A673 (cell line): Measurements from ENCODE around the gene MAML3. TPM values are rescaled to one million over a fixed set of nuclear protein-coding genes. Genes with fewer than 3 reads are reported as not detected.

Source experiments
- BruUV-seq: library from RNA; stranded (reverse); fragments of 400-500 nt; replicated peaks from 2 replicates; lab custom pipeline; 2021; lab: Mats Ljungman, UMichigan
- CTCF ChIA-PET: fragments of 300-600 bp; sonication (Branson Sonifier 250); formaldehyde crosslinking; loops from one replicate; lab custom pipeline; 2022; ENCODE audit warnings: antibody characterized with exemption; lab: Charles Lee
- POLR2A ChIA-PET: fragments of 300-600 bp; sonication (Branson Sonifier 250); formaldehyde crosslinking; loops from one replicate; lab custom pipeline; 2022; ENCODE audit warnings: antibody characterized with exemption; ENCODE audit not compliant: low non-redundant PET; lab: Charles Lee
- DNase-seq: peaks from one replicate; pipeline ENCODE4 v3.0.0-alpha.2; 2015; ENCODE audit warnings: low spot score
- H3K27ac ChIP-seq: fragments of 200-600 bp; sonication (generic); 2 replicates; pipeline ENCODE4 v1.5.1; 2016; ENCODE audit warnings: mixed run types, low read depth, mild to moderate bottlenecking, mixed read lengths, antibody characterized with exemption, low read length; ENCODE audit not compliant: poor library complexity, severe bottlenecking
- H3K27me3 ChIP-seq: fragments of 200-600 bp; sonication (generic); replicated peaks from 2 replicates; pipeline ENCODE4 v1.6.1; 2017; ENCODE audit warnings: mixed run types, low read depth, mild to moderate bottlenecking, mixed read lengths, antibody characterized with exemption, low read length; ENCODE audit not compliant: insufficient read depth, poor library complexity
- H3K36me3 ChIP-seq: fragments of 200-600 bp; sonication (generic); 2 replicates; pipeline ENCODE4 v1.6.1; 2016; ENCODE audit warnings: mixed run types, mild to moderate bottlenecking, mixed read lengths, antibody characterized with exemption, low read length; ENCODE audit not compliant: insufficient read depth, poor library complexity, severe bottlenecking
- H3K4me1 ChIP-seq: fragments of 200-600 bp; sonication (generic); 2 replicates; pipeline ENCODE4 v1.6.1; 2017; ENCODE audit warnings: mixed run types, mild to moderate bottlenecking, mixed read lengths, antibody characterized with exemption, low read length; ENCODE audit not compliant: insufficient read depth, poor library complexity, severe bottlenecking
- H3K4me3 ChIP-seq: fragments of 200-600 bp; sonication (generic); 2 replicates; pipeline ENCODE4 v1.5.1; 2016; ENCODE audit warnings: low read depth, mixed run types, mild to moderate bottlenecking, mixed read lengths, low read length; ENCODE audit not compliant: poor library complexity, severe bottlenecking
- H3K9me3 ChIP-seq: fragments of 200-600 bp; sonication (generic); 2 replicates; pipeline ENCODE4 v1.6.1; 2016; ENCODE audit warnings: mixed run types, low read depth, mild to moderate bottlenecking, mixed read lengths, antibody characterized with exemption, low read length; ENCODE audit not compliant: poor library complexity, severe bottlenecking
- EZH2 ChIP-seq: fragments of 200-600 bp; sonication (generic); IDR thresholded peaks from 2 replicates; pipeline ENCODE4 v1.6.1; 2017; ENCODE audit warnings: borderline replicate concordance, low read depth, mild to moderate bottlenecking, mixed read lengths, antibody characterized with exemption, low read length; ENCODE audit not compliant: poor library complexity, severe bottlenecking
- intact Hi-C: fragments of 100-400 bp; cut with micrococcal nuclease; formaldehyde crosslinking; loops from one replicate; pipeline ENCODE4 v1.10.0; 2022; ENCODE audit not compliant: unreplicated experiment
- total RNA-seq: library from RNA; stranded (reverse); gene quantifications from 2 replicates; pipeline ENCODE4 v1.2.3, GENCODE V29; 2021
- TF ChIP-seq, protein P1 (sequence below): fragments of 300-800, 200-600 bp; sonication (generic); conservative IDR thresholded peaks from 2 replicates; pipeline ENCODE4 v1.5.1; 2017; ENCODE audit warnings: low read depth, mild to moderate bottlenecking, antibody characterized with exemption, low read length, moderate library complexity, mixed read lengths

The MAML3 gene
- total RNA-seq, 1 experiment from 2014 or later = 3.7 TPM

DNA sequence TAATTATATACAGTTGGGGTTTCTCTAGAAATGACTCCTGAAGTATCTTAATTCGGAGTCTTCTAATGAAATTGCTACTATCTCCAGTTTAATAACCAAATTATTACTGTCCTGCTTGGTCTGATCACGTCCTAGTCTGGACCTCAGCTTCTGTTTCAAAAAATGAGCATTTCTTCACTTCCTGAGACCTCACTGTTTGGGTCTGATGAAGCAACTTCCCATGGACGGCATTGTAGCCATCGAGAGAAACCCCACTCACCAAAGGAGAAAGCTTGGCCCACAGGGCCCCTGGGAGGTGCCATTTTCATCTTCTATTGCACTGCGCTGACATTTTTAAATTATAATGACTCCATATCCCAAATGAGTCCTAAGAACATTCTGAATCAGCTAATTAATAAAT lies 310.3 kb downstream of the MAML3 start:
- no TSS peak for BruUV-seq
- no peak overlapping the region for H3K4me3 ChIP-seq
- peaks cover under 1% of the 10 kb centered on the region for H3K4me1 ChIP-seq
- intact Hi-C loops = no loop called here
- TF ChIP-seq, protein P1, sequence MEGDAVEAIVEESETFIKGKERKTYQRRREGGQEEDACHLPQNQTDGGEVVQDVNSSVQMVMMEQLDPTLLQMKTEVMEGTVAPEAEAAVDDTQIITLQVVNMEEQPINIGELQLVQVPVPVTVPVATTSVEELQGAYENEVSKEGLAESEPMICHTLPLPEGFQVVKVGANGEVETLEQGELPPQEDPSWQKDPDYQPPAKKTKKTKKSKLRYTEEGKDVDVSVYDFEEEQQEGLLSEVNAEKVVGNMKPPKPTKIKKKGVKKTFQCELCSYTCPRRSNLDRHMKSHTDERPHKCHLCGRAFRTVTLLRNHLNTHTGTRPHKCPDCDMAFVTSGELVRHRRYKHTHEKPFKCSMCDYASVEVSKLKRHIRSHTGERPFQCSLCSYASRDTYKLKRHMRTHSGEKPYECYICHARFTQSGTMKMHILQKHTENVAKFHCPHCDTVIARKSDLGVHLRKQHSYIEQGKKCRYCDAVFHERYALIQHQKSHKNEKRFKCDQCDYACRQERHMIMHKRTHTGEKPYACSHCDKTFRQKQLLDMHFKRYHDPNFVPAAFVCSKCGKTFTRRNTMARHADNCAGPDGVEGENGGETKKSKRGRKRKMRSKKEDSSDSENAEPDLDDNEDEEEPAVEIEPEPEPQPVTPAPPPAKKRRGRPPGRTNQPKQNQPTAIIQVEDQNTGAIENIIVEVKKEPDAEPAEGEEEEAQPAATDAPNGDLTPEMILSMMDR = no peak
- TF ChIP-seq EZH2 = no peak
- CTCF ChIA-PET = no interaction called here
- POLR2A ChIA-PET = no interaction called here
- no peak for DNase-seq
- no peaks in the 10 kb centered on the region for H3K36me3 ChIP-seq
- no peak overlapping the region for H3K27ac ChIP-seq
- no peaks in the 10 kb centered on the region for H3K27me3 ChIP-seq
- no peaks in the 10 kb centered on the region for H3K9me3 ChIP-seq

DNA sequence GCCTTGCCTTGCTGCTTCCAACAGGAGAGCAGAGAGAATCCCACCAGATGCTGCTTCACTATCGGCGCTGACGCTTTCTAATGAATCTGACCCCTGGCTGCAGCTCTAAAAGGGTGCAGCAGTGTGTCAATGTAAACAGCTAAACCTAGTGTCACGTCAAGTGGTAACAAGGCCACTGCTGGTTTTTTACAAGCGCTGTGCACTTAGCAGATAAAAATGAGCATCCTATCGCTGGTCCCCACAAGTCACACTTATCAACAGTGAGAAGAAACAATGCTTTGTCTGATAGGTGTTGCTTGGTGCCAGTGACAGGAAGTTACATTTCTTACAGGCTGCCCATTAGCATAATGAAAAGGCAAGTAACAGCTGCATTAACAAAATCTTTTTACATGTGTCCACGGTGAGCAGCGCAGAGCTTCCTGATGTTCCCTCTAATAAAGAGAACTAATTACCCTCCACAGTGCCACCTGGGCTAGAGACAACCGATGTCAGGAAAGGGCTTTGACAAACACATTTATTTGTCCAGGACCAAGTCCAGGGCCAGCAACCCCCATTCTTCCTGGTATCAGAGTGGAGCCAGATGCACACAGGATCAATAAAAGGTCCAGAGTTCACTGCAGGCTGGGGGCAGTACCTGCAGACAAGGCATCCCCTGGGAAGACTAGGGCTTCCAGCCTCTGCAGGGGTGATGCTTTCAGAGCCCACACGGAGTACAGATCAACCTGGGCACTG lies 312.4 kb downstream of the MAML3 start:
- no peaks in the 10 kb centered on the region for H3K36me3 ChIP-seq
- H3K9me3 ChIP-seq = no peaks in the 10 kb centered on the region
- no peak overlapping the region for H3K4me3 ChIP-seq
- H3K27ac ChIP-seq = no peak overlapping the region
- TF ChIP-seq, protein P1 = no peak
- TF ChIP-seq EZH2 = no peak
- no TSS peak for BruUV-seq
- no peaks in the 10 kb centered on the region for H3K4me1 ChIP-seq
- intact Hi-C loops = no loop called here
- CTCF ChIA-PET = no interaction called here
- DNase-seq = no peak
- POLR2A ChIA-PET = no interaction called here
- H3K27me3 ChIP-seq = no peaks in the 10 kb centered on the region

DNA sequence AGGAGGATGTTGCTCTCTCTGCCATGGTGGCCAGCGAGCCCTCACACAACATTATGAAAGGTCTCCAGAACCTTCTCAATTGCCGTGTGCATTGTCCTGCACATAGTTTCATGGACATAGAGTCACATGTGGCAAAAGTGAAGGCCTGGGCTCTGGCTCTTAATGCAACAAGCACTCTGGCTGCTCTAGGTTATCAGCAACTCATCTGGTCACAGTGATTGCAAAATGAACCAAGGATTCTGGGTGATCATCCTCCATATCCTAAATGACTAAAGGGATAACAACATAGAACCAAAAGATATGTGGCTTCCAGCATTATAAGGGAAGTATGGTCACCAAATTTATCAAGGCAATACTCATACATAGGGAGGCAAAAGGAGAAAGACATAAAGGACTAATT lies 313.2 kb downstream of the MAML3 start:
- H3K27ac ChIP-seq = no peak overlapping the region
- DNase-seq = no peak
- BruUV-seq = no TSS peak
- no peaks in the 10 kb centered on the region for H3K36me3 ChIP-seq
- TF ChIP-seq, protein P1 = no peak
- no peak for TF ChIP-seq EZH2
- intact Hi-C loops = no loop called here
- H3K4me3 ChIP-seq = no peak overlapping the region
- no peaks in the 10 kb centered on the region for H3K4me1 ChIP-seq
- ChIA-PET POLR2A (no interaction called here), CTCF (no interaction called here)
- H3K9me3 ChIP-seq = no peaks in the 10 kb centered on the region
- H3K27me3 ChIP-seq = no peaks in the 10 kb centered on the region
